Calu3 (cell line): ENCODE data around the gene PDCD6IP. TPM values are rescaled to one million over a fixed set of nuclear protein-coding genes. Genes with fewer than 3 reads are reported as not detected.
A peak's percentile ranks its signal among the peaks of the same experiment; 100 is the strongest.

Source experiments
- BruUV-seq: library from RNA; stranded (reverse); fragments of 400-500 nt; replicated peaks from 2 replicates; lab custom pipeline; 2021; lab: Mats Ljungman, UMichigan
- CTCF ChIA-PET: fragments of 300-600 bp; sonication (Branson Sonifier 250); formaldehyde crosslinking; loops from one replicate; lab custom pipeline; 2022; ENCODE audit warnings: antibody characterized with exemption; lab: Charles Lee
- DNase-seq: peaks from one replicate; pipeline ENCODE4 v3.0.0; 2022
- H3K27ac Mint-ChIP-seq: one replicate; pipeline ENCODE4 v1.8.0; 2022; ENCODE audit warnings: mixed read lengths; ENCODE audit not compliant: unreplicated experiment
- H3K27me3 Mint-ChIP-seq: one replicate; pipeline ENCODE4 v1.8.0; 2022; ENCODE audit warnings: mixed read lengths; ENCODE audit not compliant: unreplicated experiment
- H3K36me3 Mint-ChIP-seq: one replicate; pipeline ENCODE4 v1.8.0; 2022; ENCODE audit warnings: mild to moderate bottlenecking, moderate library complexity, mixed read lengths; ENCODE audit not compliant: insufficient read depth, unreplicated experiment
- H3K4me1 Mint-ChIP-seq: one replicate; pipeline ENCODE4 v1.8.0; 2022; ENCODE audit warnings: mild to moderate bottlenecking, low read depth, mixed read lengths; ENCODE audit not compliant: unreplicated experiment
- H3K4me3 Mint-ChIP-seq: one replicate; pipeline ENCODE4 v1.8.0; 2022; ENCODE audit warnings: mild to moderate bottlenecking, low read depth, moderate library complexity, mixed read lengths; ENCODE audit not compliant: unreplicated experiment
- H3K9me3 Mint-ChIP-seq: one replicate; pipeline ENCODE4 v1.8.0; 2022; ENCODE audit warnings: low read depth, mixed read lengths; ENCODE audit not compliant: unreplicated experiment
- CTCF ChIP-seq: fragments of 200-600 bp; IDR thresholded peaks from one replicate; pipeline ENCODE4 v1.8.0; 2022; ENCODE audit warnings: antibody characterized with exemption; ENCODE audit not compliant: unreplicated experiment
- intact Hi-C: fragments of 100-400 bp; cut with micrococcal nuclease; formaldehyde crosslinking; loops from one replicate; pipeline ENCODE4 v1.10.0; 2022; ENCODE audit not compliant: unreplicated experiment
- total RNA-seq: library from RNA; stranded (reverse); gene quantifications from 2 replicates; pipeline ENCODE4 v1.2.3, GENCODE V29; 2022

The PDCD6IP gene
- total RNA-seq, 1 experiment from 2014 or later: 213 TPM

GRCh38 chr3:33879540-33879939 lies 81.1 kb downstream of the PDCD6IP start:
- H3K27ac Mint-ChIP-seq: no peak overlapping the region
- H3K4me1 Mint-ChIP-seq: no peaks in the 10 kb centered on the region
- DNase-seq: no peak
- no peaks in the 10 kb centered on the region for H3K9me3 Mint-ChIP-seq
- no peak for TF ChIP-seq CTCF
- no peaks in the 10 kb centered on the region for H3K27me3 Mint-ChIP-seq
- intact Hi-C loops: no loop called here
- no peak overlapping the region for H3K4me3 Mint-ChIP-seq
- BruUV-seq: no TSS peak
- CTCF ChIA-PET: no interaction called here
- no peaks in the 10 kb centered on the region for H3K36me3 Mint-ChIP-seq

- BruUV-seq: no TSS peak
- no peak for DNase-seq
- intact Hi-C loops: loop anchor here (5.0 to 10.0 kb wide), 3 partner anchors 133 to 1781 kb away; no protein-coding TSS in a partner anchor
Measured at GRCh38 chr3:33881156-33882064, 83.0 kb downstream of the PDCD6IP start.

GRCh38 chr3:33882296-33882695 lies 83.9 kb downstream of the PDCD6IP start:
- Mint-ChIP-seq H3K27me3 (peaks cover 21% of the 10 kb centered on the region), H3K4me1 (no peaks in the 10 kb centered on the region), H3K9me3 (no peaks in the 10 kb centered on the region), H3K27ac (no peak overlapping the region), H3K36me3 (no peaks in the 10 kb centered on the region), H3K4me3 (no peak overlapping the region)
- intact Hi-C loops: loop anchor here (5.0 to 10.0 kb wide), 3 partner anchors 133 to 1780 kb away; no protein-coding TSS in a partner anchor
- TF ChIP-seq CTCF: no peak
- no TSS peak for BruUV-seq
- CTCF ChIA-PET: no interaction called here
- DNase-seq: no peak

More at GRCh38 chr3:33881156-33882064, 83.0 kb downstream of the PDCD6IP start:
- CTCF ChIA-PET: no interaction called here
- TF ChIP-seq CTCF: no peak
- Mint-ChIP-seq H3K9me3 (no peaks in the 10 kb centered on the region), H3K27me3 (peaks cover 15% of the 10 kb centered on the region), H3K4me3 (no peak overlapping the region), H3K36me3 (no peaks in the 10 kb centered on the region), H3K27ac (no peak overlapping the region), H3K4me1 (no peaks in the 10 kb centered on the region)

- intact Hi-C loops: loop anchor here (1.0 to 10.0 kb wide), 4 partner anchors 131 to 1779 kb away; no protein-coding TSS in a partner anchor
- H3K9me3 Mint-ChIP-seq: no peaks in the 10 kb centered on the region
- DNase-seq: peak; percentile 41
- no peak overlapping the region for H3K27ac Mint-ChIP-seq
- TF ChIP-seq CTCF: peak; percentile 46
- BruUV-seq: no TSS peak
- H3K4me1 Mint-ChIP-seq: no peaks in the 10 kb centered on the region
- CTCF ChIA-PET: interaction anchor here (0.7 to 2.4 kb wide), 9 partner anchors 59 to 800 kb away, joined by 3 to 19 read pairs (median 3); no protein-coding TSS in a partner anchor
- no peak overlapping the region for H3K4me3 Mint-ChIP-seq
- peaks cover 33% of the 10 kb centered on the region for H3K27me3 Mint-ChIP-seq
- no peaks in the 10 kb centered on the region for H3K36me3 Mint-ChIP-seq
Measured at GRCh38 chr3:33883538-33883950, 85.1 kb downstream of the PDCD6IP start.
